ENCODE data around the gene TFF3.

- TF ChIP-seq, protein P1, sequence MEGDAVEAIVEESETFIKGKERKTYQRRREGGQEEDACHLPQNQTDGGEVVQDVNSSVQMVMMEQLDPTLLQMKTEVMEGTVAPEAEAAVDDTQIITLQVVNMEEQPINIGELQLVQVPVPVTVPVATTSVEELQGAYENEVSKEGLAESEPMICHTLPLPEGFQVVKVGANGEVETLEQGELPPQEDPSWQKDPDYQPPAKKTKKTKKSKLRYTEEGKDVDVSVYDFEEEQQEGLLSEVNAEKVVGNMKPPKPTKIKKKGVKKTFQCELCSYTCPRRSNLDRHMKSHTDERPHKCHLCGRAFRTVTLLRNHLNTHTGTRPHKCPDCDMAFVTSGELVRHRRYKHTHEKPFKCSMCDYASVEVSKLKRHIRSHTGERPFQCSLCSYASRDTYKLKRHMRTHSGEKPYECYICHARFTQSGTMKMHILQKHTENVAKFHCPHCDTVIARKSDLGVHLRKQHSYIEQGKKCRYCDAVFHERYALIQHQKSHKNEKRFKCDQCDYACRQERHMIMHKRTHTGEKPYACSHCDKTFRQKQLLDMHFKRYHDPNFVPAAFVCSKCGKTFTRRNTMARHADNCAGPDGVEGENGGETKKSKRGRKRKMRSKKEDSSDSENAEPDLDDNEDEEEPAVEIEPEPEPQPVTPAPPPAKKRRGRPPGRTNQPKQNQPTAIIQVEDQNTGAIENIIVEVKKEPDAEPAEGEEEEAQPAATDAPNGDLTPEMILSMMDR (IDR thresholded peaks at IDR 0.05; ENCODE audit: low read length): no peak
- TF ChIP-seq EZH2phosphoT487 (IDR thresholded peaks at IDR 0.05; ENCODE audit: low read length) (no peak), EZH2 (optimal IDR thresholded peaks at IDR 0.05; ENCODE audit: low read depth, low read length) (no peak)
Measured at GRCh38 chr21:42290505-42290904, 24.7 kb downstream of the TFF3 start.

Data from MM.1S (cell line).